GM20000 (cell line): ENCODE data around the gene CENPU.

Experiments
- DNase-seq: peaks from one replicate; pipeline ENCODE4 v3.0.0; 2012; ENCODE audit warnings: low spot score
- TF ChIP-seq, protein P1 (sequence below): IDR thresholded peaks from 2 replicates; pipeline ENCODE4 v1.5.1; 2012; ENCODE audit warnings: mild to moderate bottlenecking, control low read depth; ENCODE audit errors: extremely low read depth, missing control alignments

CENPU gene

DNA sequence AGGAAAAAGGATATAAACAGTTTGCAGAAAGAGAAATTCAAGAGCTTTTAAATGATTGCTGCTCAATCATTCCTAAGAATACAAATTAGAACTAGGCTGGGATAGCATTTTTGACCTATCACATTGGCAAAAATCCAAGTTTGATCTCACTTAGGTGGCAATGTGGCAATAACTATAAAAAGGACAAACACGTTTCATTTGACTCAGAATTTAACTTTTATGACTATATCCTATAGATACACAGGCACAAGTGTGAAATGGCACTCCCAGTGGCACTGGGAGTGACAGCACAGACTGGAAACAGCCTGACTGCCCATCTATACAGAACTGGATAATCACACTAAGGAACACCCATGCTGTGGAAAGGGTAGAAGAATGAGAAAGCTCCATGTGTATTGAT lies 11.1 kb downstream of the CENPU start:
- TF ChIP-seq, protein P1, sequence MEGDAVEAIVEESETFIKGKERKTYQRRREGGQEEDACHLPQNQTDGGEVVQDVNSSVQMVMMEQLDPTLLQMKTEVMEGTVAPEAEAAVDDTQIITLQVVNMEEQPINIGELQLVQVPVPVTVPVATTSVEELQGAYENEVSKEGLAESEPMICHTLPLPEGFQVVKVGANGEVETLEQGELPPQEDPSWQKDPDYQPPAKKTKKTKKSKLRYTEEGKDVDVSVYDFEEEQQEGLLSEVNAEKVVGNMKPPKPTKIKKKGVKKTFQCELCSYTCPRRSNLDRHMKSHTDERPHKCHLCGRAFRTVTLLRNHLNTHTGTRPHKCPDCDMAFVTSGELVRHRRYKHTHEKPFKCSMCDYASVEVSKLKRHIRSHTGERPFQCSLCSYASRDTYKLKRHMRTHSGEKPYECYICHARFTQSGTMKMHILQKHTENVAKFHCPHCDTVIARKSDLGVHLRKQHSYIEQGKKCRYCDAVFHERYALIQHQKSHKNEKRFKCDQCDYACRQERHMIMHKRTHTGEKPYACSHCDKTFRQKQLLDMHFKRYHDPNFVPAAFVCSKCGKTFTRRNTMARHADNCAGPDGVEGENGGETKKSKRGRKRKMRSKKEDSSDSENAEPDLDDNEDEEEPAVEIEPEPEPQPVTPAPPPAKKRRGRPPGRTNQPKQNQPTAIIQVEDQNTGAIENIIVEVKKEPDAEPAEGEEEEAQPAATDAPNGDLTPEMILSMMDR: no peak
- no peak for DNase-seq

DNA sequence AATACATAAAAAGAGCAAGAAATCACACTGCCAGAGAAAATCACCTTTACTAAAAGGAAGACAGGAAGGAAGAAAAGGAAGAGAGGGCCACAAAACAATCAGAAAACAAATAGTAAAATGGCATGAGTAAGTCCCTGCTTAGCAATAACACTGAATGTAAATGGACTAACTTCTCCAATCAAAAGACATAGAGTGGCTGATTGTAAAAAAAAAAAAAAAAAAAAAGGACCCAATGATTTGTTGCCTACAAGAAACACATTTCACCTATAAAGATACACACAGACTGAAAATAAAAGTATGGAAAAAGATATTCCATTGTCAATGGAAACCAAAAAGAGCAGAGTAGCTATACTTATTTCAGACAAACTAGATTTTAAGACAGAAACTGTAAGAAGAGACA lies 12.6 kb downstream of the CENPU start:
- DNase-seq: no peak
- TF ChIP-seq, protein P1: no peak

DNA sequence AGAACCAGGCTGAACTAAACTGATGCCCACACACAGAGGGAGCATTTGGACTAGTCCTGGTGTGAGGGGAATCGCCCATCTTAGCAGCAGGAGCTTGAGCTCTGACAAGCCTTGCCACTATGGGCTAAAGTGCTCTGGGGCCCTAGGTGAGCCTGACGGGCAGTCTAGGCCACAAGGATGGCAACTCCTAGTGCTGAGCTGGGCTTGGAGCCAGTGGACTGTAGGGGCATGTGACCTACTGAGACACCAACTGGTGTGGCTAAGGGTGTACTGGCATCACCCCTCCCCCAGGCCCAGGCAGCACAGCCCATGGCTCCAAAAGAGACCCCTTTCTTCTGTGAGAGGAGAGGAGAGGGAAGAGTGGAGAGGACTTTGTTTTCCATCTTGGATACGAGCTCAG lies 14.5 kb downstream of the CENPU start:
- no peak for DNase-seq
- TF ChIP-seq, protein P1: no peak

DNA sequence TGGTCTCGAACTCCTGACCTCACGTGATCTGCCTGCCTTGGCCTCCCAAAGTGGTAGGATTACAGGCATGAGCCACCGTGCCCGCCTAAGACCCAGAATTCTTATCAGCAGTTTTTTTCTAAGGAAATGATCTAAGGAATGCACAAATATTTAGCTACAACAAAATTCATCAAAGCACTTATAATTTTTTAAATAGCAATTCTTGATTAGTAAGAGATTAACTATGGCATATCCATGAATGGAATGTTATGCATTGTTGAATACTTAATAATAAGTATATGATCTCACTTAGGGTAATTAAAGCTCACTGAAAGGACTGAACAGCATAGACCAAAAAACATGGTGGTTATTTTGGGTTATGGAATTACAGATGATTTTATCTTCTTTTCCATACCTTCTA lies 18.4 kb downstream of the CENPU start:
- TF ChIP-seq, protein P1: no peak
- DNase-seq: no peak

DNA sequence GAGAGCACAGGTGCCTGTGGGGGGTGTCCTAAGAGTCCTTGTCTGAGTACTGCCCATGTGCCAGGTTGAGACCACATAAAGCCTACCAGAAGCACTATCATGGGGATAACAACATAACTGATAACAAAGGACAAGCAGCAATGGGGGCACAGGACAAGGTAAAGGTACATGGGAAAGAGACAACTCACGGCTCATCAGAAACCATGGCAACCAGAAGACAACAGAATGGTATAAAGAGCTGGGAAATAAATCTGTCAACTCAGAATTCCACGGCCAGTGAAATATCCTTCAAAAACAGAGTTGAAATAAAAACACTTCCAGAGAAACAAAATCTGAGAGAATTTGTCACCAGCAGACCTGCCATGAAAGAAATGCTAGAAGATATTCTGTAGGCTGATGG lies 20.0 kb downstream of the CENPU start:
- no peak for DNase-seq
- TF ChIP-seq, protein P1: no peak

DNA sequence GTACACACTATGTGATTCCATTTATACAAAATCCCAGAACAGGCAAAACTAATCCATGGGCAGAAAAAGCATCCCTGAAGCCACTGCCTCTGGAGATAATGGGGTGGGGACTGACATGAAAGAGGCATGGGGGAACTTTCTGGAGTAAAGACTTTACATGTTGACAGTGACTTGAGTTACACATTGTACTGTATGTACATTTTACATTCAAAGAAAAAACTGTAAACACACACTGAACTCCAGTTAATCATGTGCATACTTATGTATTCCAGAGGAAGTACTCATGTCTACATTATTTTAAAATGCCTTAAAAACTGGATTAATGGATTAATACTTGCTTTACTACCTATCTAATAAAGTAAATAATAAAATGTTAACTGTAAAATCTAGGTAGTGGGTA lies 21.6 kb downstream of the CENPU start:
- TF ChIP-seq, protein P1: no peak
- DNase-seq: no peak

DNA sequence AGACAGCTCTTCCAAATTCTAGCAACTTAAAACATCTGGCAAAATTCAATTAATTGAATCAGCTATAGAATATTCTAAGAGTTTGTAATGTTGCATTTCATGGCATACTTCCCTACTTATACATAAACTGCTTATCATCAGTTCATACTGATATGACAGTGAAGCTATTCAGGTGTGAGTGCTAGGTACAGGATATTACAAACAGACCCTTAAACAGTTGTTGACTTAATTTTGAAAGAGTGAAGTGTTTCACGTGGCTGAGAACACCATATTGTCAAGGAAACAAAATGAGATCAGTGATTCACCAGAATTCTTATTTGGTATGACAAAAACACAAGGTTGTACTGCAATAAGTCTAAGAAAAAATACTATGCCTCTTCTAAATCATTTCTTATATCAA lies 27.4 kb downstream of the CENPU start:
- TF ChIP-seq, protein P1: no peak
- DNase-seq: no peak
